Stimulated activated CD4-positive, alpha-beta T cell treated with anti-CD3 and anti-CD28 coated beads, Interleukin-4, amount 100 ng/mL, for 24 hours (primary cell): ENCODE results near the gene EFCC1.
"Not testable (repeated sequence)": the region's sequence is repeated elsewhere in the genome, so short reads cannot be mapped to it uniquely, and the experiment has no call there.

Experiments
- DNase-seq: peaks from one replicate; pipeline ENCODE4 v3.0.0-alpha.2; 2020

EFCC1 gene

GRCh38 chr3:129085165-129085715 lies 84.1 kb downstream of the EFCC1 start:
- DNase-seq = no peak

DNA sequence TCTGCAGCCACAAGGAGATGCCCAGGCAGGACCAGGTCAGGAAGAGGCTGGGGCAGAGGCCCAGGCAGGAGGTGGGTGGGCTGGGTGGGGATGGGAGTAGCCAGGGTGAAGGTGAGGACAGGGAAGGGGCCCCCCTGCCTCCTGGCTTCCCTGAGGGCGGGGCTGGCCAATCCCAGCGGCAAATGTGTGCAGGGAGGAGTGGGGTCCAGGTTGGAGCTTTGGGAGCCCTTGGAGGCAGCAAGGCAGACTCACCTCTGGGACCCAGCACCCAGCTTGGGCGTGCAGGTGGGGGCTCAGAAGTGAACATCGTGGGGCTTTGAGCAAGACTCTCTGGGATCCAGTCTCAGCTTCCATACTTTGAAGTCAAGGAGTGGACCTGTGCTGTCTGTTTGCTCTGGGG lies 84.7 kb downstream of the EFCC1 start:
- DNase-seq = no peak

GRCh38 chr3:129087138-129087702 lies 86.1 kb downstream of the EFCC1 start:
- DNase-seq = no peak

DNA sequence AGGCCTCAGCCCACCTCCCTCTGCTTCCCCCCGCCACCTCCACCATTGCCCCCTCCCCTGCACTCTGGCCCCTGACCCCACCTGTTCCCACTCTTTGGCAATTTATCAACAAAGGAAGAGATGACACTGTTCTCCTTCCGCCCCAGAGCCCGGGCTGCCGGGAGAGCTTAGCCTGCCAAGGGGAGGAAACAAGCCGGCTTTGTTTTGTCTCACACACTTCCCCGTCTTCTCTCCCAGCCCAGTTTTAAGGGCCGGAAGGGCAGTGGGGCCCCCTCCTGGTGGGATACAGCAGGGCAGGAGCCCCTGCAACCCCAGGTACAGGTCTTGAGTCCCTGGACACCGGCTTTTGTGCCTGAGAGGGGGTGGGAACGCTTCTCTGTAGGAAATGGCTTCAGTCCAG lies 86.8 kb downstream of the EFCC1 start:
- not testable (repeated sequence) for DNase-seq

DNA sequence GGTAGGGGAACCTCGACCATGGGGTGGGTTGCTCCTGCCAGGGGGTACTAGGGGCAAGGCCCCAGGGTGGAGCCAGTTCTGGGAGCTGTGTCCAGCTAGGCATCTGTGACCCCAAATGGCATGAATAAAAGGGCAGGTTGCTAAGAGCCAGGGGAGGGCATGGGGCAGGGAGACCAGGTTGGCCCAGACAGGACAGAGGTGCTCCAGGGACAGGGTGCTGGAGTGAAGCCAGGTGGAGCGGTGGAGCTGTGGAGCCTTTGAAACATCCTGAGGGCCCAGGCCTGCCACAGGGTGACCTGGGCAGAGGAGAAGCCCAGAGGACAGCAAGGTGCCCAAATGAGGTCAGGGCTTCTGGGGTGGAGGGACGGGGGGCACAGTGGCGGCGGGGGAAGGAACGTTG lies 87.2 kb downstream of the EFCC1 start:
- DNase-seq = not testable (repeated sequence)
